HUES64 (cell line): Measurements from ENCODE around the gene PARD3B.

Source experiments
- H3K27ac ChIP-seq: 2 replicates; pipeline ENCODE4 v1.7.0; 2013; ENCODE audit warnings: low read depth, low read length, inconsistent platforms
- H3K27me3 ChIP-seq: 2 replicates; pipeline ENCODE4 v1.6.1; 2013; ENCODE audit warnings: mild to moderate bottlenecking, low read length; ENCODE audit not compliant: insufficient read depth
- H3K36me3 ChIP-seq: 2 replicates; pipeline ENCODE4 v1.6.1; 2013; ENCODE audit warnings: mild to moderate bottlenecking, low read length; ENCODE audit not compliant: insufficient read depth
- H3K4me1 ChIP-seq: 2 replicates; pipeline ENCODE4 v1.6.1; 2013; ENCODE audit warnings: mild to moderate bottlenecking, low read length, moderate library complexity; ENCODE audit not compliant: insufficient read depth
- H3K4me3 ChIP-seq: 2 replicates; pipeline ENCODE4 v1.5.1; 2013; ENCODE audit warnings: mild to moderate bottlenecking, low read length, moderate library complexity
- H3K9ac ChIP-seq: 2 replicates; pipeline ENCODE4 v1.6.1; 2013; ENCODE audit warnings: mild to moderate bottlenecking, low read depth, low read length
- H3K9me3 ChIP-seq: 2 replicates; pipeline ENCODE4 v1.6.1; 2013; ENCODE audit warnings: low read depth, low read length; ENCODE audit not compliant: insufficient read depth
- WGBS: fragments of 150-250, 120-280 bp; methylation state at CpG from one replicate; pipeline ENCODE4 v1.1.7; 2013; ENCODE audit warnings: missing lambda C conversion rate; 5-methylcytosine and 5-hydroxymethylcytosine counted together

Gene PARD3B

GRCh38 chr2:204799791-204800190 is 254.5 kb downstream of the PARD3B start:
- Histone ChIP-seq H3K9ac (no peak overlapping the region), H3K4me3 (no peak overlapping the region), H3K4me1 (no peaks in the 10 kb centered on the region), H3K27ac (no peak overlapping the region), H3K36me3 (no peaks in the 10 kb centered on the region), H3K9me3 (no peaks in the 10 kb centered on the region), H3K27me3 (no peaks in the 10 kb centered on the region)
- WGBS, result 86% methylated on average over 2 of the region's 2 CpGs

DNA sequence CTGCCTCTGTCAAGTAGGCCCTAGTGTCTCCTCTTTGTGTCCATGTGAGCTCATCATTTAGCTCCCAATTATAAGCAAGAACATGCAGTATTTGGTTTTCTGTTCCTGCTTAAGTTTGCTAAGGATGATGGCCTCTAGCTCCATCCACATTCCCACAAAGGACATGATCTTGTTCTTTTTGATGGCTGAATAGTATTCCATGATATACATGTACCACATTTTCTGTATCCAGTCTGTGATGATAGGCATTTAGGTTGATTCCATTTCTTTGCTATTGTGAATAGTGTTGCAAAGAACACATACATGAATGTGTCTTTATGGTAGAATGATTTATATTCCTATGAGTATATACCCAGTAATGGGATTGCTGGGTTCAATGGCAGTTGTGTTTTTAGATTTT is 263.2 kb downstream of the PARD3B start:
- H3K4me1 ChIP-seq, result no peaks in the 10 kb centered on the region
- no peaks in the 10 kb centered on the region for H3K27me3 ChIP-seq
- H3K9me3 ChIP-seq, result peaks cover 10% of the 10 kb centered on the region; the same call in 1 of the 2 replicates
- H3K9ac ChIP-seq, result no peak overlapping the region
- no peak overlapping the region for H3K4me3 ChIP-seq
- no peak overlapping the region for H3K27ac ChIP-seq
- no peaks in the 10 kb centered on the region for H3K36me3 ChIP-seq

GRCh38 chr2:204824751-204825453 is 279.6 kb downstream of the PARD3B start:
- WGBS, result 86% methylated on average over 5 of the region's 5 CpGs
- no peak overlapping the region for H3K4me3 ChIP-seq
- no peak overlapping the region for H3K9ac ChIP-seq
- H3K4me1 ChIP-seq, result peaks cover 9% of the 10 kb centered on the region; the same call in 1 of the 2 replicates
- no peaks in the 10 kb centered on the region for H3K27me3 ChIP-seq
- no peak overlapping the region for H3K27ac ChIP-seq
- H3K36me3 ChIP-seq, result no peaks in the 10 kb centered on the region
- H3K9me3 ChIP-seq, result peaks cover 5% of the 10 kb centered on the region; the same call in 1 of the 2 replicates

DNA sequence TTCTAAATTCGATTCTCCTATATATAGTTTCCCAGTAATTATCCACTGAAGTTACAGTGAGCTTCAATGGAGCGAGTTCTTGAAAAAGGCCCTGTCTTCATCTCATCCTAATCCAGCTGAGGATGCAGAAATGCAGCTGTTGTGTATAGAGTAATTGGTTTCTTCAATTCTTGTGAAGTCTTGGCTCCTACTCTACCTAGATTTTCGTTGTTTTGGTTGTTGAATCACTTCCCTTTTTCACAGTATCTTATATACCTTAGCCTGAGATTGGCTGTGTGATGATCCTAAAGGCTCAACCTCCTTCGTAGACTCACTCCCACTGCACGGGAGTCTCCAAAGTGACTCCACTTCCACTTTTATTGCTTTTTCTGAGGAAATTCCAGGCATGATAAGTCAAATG is 280.4 kb downstream of the PARD3B start:
- H3K36me3 ChIP-seq, result no peaks in the 10 kb centered on the region
- WGBS, result 100% methylated on average over 4 of the region's 5 CpGs
- H3K4me3 ChIP-seq, result no peak overlapping the region
- H3K27ac ChIP-seq, result no peak overlapping the region
- H3K27me3 ChIP-seq, result no peaks in the 10 kb centered on the region
- no peak overlapping the region for H3K9ac ChIP-seq
- H3K4me1 ChIP-seq, result peaks cover 9% of the 10 kb centered on the region; the same call in 1 of the 2 replicates
- H3K9me3 ChIP-seq, result peaks cover 4% of the 10 kb centered on the region; the same call in 1 of the 2 replicates

DNA sequence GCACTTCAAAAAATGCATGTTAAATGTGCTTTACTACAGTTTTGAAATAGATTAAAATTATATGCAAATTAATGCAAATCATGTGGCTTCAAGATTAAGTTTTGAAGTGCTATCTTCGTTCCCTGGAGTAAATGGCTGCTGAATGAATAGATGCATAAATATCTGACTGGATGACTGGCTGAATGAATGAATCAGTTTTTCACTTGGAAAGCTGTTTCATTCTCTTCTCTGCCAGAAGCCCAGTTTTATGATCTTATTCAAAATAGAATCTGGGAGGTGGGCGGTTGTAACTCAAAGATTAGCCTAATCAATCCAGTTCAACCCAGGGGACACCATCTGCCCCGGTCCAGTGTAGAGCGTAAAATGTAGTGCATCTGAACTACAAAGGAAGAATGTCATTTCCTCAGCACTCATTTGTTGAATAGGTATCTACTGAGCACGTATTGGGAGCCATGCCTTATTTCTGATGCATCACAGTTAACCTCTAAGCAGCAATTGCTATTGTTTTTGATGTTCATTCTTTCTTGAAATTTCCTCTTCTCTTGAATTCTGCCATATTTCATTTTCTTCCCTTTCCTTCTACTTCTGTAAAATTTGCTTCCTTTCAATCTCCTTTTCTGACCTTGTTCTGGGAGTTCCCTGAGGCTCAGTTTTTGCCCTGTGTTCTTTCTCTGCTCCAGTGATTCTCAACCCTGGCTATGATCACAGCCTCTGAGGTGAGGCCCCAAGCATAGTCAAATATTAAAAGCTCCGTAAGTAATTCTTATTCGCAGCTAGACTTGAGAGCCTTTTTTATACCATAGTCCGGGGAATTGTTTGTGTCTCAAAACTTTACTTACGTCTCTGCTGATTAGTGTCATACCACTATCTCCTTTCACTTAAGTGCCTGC is 282.7 kb downstream of the PARD3B start:
- H3K4me1 ChIP-seq, result peaks cover 9% of the 10 kb centered on the region; the same call in 1 of the 2 replicates
- WGBS, result 93% methylated on average over 9 of the region's 9 CpGs
- no peak overlapping the region for H3K4me3 ChIP-seq
- H3K27ac ChIP-seq, result no peak overlapping the region
- no peaks in the 10 kb centered on the region for H3K27me3 ChIP-seq
- no peaks in the 10 kb centered on the region for H3K9me3 ChIP-seq
- H3K9ac ChIP-seq, result no peak overlapping the region
- no peaks in the 10 kb centered on the region for H3K36me3 ChIP-seq

GRCh38 chr2:204834716-204835384 is 289.6 kb downstream of the PARD3B start:
- H3K27me3 ChIP-seq, result no peaks in the 10 kb centered on the region
- H3K27ac ChIP-seq, result no peak overlapping the region
- H3K36me3 ChIP-seq, result no peaks in the 10 kb centered on the region
- H3K9me3 ChIP-seq, result no peaks in the 10 kb centered on the region
- no peak overlapping the region for H3K9ac ChIP-seq
- 100% methylated on average over 3 of the region's 3 CpGs for WGBS
- no peaks in the 10 kb centered on the region for H3K4me1 ChIP-seq
- no peak overlapping the region for H3K4me3 ChIP-seq

DNA sequence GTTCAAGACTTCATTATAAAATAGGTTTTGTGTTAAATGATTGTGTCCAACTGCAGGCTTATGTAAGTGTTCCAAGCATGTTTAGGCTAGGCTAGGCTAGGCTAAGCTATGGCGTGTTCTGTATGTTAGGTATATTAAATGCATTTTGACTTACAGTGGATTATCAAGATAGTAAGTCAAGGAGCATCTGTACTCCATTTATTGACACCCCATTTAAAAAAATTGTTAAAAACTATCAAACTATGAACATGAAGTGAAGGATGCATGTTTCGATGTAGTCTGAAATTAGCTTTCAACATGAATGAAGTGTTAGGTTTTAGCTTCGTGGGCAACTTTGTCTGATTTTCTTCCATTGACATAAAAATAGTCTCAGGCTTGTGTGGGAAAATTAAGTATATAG is 290.5 kb downstream of the PARD3B start:
- no peak overlapping the region for H3K9ac ChIP-seq
- no peaks in the 10 kb centered on the region for H3K9me3 ChIP-seq
- no peaks in the 10 kb centered on the region for H3K4me1 ChIP-seq
- H3K4me3 ChIP-seq, result no peak overlapping the region
- no peak overlapping the region for H3K27ac ChIP-seq
- WGBS, result 96% methylated on average over 3 of the region's 3 CpGs
- no peaks in the 10 kb centered on the region for H3K27me3 ChIP-seq
- no peaks in the 10 kb centered on the region for H3K36me3 ChIP-seq

- Histone ChIP-seq H3K4me3 (no peak overlapping the region), H3K9ac (no peak overlapping the region), H3K36me3 (no peaks in the 10 kb centered on the region), H3K9me3 (no peaks in the 10 kb centered on the region), H3K27me3 (no peaks in the 10 kb centered on the region), H3K27ac (no peak overlapping the region), H3K4me1 (no peaks in the 10 kb centered on the region)
- WGBS, result 94% methylated on average over 3 of the region's 5 CpGs
Measured at GRCh38 chr2:204840504-204840903, 295.2 kb downstream of the PARD3B start.

DNA sequence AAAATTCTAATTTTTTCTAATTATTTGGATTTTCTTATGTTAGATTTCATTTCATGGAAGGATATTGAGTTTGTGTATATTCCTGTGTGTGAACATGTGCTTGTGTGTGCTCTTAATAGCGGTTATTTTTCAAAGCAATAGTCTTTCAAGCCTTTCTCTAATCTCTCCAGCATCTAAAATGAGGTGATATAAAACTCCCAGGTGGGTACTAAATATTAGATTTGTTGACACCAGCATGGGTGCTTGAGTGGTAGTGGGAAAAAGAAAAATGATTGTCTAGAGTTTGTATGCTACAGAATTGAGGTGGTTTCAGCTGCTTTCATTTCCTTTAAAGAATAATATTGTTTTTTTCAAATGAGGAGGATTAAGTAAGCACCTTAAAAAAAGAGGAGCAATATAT is 296.8 kb downstream of the PARD3B start:
- no peaks in the 10 kb centered on the region for H3K27me3 ChIP-seq
- H3K27ac ChIP-seq, result no peak overlapping the region
- H3K9ac ChIP-seq, result no peak overlapping the region
- 100% methylated on average over 1 of the region's 1 CpG for WGBS
- H3K4me3 ChIP-seq, result no peak overlapping the region
- H3K4me1 ChIP-seq, result no peaks in the 10 kb centered on the region
- no peaks in the 10 kb centered on the region for H3K36me3 ChIP-seq
- no peaks in the 10 kb centered on the region for H3K9me3 ChIP-seq

DNA sequence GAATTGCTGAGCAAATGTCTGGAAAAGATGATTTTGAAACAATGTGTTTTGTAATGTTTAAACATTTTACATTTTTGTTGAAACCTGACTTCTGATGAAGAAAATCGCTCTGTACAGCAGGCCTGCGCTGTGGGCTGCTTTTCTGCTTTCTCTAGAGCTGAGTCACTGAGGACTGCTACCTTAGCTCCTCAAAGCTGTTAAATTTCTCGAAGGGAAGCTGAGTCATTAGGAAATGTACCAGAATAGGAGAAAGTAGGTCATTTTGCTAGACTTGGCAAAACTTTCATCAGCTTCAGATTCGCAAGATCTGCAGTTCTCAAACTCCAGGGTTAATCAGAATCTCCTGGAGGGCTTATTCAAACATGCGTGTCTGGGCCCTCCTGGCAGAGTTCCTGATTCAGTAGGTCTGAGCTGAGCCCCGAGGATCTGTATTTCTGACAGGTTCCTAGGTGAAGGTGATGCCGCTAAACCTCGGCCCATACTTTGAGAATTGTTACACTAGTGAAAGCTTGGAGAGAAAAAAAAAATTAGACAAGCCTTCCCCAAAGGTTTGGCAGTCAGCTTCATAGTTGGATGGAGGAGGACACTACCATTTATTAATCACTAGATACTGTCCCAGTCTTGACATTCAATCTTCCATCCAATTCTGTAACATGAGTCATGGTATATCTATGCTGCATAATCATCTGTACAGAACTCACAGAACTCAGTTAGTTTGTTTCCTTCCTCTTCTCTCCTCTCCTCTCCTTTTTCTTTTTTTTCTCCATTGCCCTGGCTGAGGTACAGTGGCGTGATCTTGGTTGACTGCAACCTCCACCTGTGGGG is 297.6 kb downstream of the PARD3B start:
- H3K9ac ChIP-seq, result no peak overlapping the region
- H3K36me3 ChIP-seq, result no peaks in the 10 kb centered on the region
- H3K27me3 ChIP-seq, result no peaks in the 10 kb centered on the region
- WGBS, result 81% methylated on average over 9 of the region's 9 CpGs
- no peaks in the 10 kb centered on the region for H3K4me1 ChIP-seq
- no peak overlapping the region for H3K4me3 ChIP-seq
- no peaks in the 10 kb centered on the region for H3K9me3 ChIP-seq
- H3K27ac ChIP-seq, result no peak overlapping the region
